ENCODE results near the gene MAP4K4. TPM values are rescaled to one million over a fixed set of nuclear protein-coding genes. Genes with fewer than 3 reads are reported as not detected.

The MAP4K4 gene
- total RNA-seq, 1 donor from 2014 or later, result 115 TPM

- H3K4me3 ChIP-seq (ENCODE audit: low read depth, low read length), result peak overlapping the region; percentile 84
- DNase-seq (ENCODE audit: low read depth), result no peak
- TF ChIP-seq, protein P1, sequence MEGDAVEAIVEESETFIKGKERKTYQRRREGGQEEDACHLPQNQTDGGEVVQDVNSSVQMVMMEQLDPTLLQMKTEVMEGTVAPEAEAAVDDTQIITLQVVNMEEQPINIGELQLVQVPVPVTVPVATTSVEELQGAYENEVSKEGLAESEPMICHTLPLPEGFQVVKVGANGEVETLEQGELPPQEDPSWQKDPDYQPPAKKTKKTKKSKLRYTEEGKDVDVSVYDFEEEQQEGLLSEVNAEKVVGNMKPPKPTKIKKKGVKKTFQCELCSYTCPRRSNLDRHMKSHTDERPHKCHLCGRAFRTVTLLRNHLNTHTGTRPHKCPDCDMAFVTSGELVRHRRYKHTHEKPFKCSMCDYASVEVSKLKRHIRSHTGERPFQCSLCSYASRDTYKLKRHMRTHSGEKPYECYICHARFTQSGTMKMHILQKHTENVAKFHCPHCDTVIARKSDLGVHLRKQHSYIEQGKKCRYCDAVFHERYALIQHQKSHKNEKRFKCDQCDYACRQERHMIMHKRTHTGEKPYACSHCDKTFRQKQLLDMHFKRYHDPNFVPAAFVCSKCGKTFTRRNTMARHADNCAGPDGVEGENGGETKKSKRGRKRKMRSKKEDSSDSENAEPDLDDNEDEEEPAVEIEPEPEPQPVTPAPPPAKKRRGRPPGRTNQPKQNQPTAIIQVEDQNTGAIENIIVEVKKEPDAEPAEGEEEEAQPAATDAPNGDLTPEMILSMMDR (conservative IDR thresholded peaks at IDR 0.05; ENCODE audit: low read depth, low read length), result no peak
Observed at GRCh38 chr2:101698844-101699754, 1.6 kb downstream of the MAP4K4 start.

DNA sequence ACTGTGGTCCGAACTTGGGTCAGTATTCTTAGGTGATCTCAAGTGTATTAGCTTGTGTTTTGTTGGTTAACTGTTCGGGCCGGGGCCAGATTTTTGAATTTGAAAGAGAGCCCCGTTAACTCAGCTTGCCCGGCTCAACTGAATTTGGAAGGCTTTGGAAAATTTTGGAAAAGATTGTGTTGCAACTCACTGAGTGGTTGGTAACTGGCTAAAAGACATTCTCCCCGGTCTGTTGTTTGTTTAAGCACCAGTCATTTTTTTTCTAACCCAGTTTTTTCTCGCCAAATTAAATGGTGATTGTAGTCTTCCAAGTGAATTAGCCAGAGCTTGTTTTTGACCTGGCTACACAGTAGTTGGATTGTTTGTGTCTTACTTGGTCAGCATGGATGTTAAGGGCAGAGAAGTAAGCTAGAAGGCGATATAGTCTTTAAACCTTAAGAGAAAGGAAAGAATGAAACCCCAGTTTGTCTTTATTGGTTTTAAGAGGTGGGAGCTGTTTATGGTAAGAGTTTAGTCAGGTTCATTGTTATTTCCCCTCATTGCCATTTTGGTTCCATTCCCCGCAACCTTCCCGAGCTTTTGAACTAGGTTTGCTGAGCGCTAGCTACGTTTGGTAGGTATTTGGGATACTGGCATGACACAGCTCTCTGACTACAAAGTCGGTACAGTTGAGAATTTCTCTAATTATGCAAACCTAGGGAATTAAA is 2.4 kb downstream of the MAP4K4 start:
- no peak for DNase-seq (ENCODE audit: low read depth)
- peak overlapping the region; percentile 84 for H3K4me3 ChIP-seq (ENCODE audit: low read depth, low read length)
- TF ChIP-seq, protein P1 (conservative IDR thresholded peaks at IDR 0.05; ENCODE audit: low read depth, low read length), result no peak

DNA sequence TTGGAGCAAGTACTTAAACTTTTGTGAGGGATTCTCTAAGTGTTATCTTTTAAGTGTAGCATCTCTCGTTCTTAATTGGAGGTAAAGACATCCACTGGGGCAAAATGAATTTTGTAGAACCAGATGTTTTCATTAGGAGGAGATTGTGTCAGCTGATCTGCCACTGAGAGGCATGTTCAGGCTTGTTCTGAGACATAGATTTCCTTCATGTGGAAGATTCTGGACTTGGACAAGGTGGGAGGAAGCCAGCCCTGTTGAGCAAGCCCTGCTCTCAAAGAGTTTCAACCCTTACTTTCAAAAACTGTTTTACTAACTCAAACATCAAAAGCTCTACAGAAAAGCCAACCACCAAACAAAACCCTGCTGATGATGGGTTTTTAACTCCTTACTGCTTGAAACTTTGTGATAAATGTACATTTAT is 6.5 kb downstream of the MAP4K4 start:
- H3K4me3 ChIP-seq (ENCODE audit: low read depth, low read length), result no peak overlapping the region
- DNase-seq (ENCODE audit: low read depth), result no peak
- TF ChIP-seq, protein P1 (conservative IDR thresholded peaks at IDR 0.05; ENCODE audit: low read depth, low read length), result no peak

DNA sequence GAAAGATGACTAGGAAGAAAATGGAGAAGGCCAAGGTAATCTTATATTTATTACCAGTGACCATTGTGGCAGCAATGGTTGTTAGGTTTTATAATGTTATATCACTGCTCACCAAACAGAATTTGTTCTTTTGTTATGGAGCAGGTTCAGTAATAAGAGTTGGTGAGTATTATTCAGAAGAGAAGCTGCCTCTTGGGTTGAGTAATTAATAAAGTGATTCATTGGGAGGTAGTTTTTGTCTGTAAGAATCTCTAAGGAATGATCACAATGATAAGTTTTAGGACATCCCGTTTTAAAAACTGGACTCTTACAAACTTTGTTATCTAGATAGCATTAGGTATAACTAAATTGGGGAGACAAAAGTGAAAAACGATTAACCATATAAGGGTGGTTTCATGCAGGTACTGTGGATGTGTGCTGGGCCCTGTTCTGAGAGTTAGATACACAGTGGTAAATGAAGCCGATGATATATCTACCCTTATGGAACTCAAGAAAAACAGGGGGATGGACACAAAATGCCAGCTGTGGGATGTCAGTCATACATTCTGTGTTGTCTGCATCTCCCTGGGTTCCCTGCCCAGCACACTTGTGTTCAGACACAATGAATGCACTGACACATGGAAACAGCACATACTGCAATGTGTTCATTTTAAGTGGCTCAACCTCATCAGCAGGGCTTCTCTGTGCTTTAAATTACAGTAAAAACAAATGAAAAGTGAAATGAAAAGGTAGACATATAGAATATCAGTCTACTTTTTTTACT is 7.5 kb downstream of the MAP4K4 start:
- no peak overlapping the region for H3K4me3 ChIP-seq (ENCODE audit: low read depth, low read length)
- no peak for DNase-seq (ENCODE audit: low read depth)
- TF ChIP-seq, protein P1 (conservative IDR thresholded peaks at IDR 0.05; ENCODE audit: low read depth, low read length), result no peak

DNA sequence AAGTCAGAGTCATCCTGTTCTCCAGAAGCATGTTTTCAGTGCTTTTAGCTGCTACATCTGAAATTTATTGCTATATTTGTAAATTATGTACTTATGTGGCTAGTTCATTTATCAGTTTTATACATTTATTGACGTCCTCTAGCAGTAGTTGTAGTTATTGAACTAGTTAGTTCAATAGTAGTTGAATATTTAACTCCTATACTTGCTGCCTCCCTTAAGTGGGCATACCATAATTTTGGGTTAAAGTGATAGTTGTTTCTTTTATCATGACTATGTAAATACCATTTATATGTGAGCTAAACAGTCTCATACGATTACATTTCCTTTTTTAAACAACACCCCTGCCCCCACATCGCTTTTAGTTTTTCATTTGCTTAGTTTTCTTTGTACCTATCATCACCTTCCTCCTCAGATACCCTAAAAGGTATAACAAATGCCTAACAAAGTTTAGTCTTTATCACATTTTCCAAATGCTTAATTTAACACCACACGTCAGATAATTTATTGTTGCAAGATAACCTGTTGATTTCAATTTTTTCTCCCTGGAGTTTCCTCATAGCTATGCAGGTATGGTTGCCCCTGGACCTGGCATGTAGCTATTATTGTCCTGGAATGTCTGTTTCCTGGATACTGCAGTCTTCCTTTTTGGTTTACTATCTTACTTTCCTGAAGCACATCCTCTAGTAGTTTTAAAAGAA is 8.8 kb downstream of the MAP4K4 start:
- no peak overlapping the region for H3K4me3 ChIP-seq (ENCODE audit: low read depth, low read length)
- TF ChIP-seq, protein P1 (conservative IDR thresholded peaks at IDR 0.05; ENCODE audit: low read depth, low read length), result no peak
- no peak for DNase-seq (ENCODE audit: low read depth)

GRCh38 chr2:101706819-101707177 is 9.3 kb downstream of the MAP4K4 start:
- no peak for DNase-seq (ENCODE audit: low read depth)
- no peak overlapping the region for H3K4me3 ChIP-seq (ENCODE audit: low read depth, low read length)
- TF ChIP-seq, protein P1 (conservative IDR thresholded peaks at IDR 0.05; ENCODE audit: low read depth, low read length), result no peak

All from epithelial cell of proximal tubule (primary cell).